Nucleus accumbens (tissue), 56 donors: ENCODE results near the gene RBP3.

ENCODE experiments used
- DNase-seq, 56 donors: peaks; one replicate each; lab custom pipeline; 2025; lab: John Stamatoyannopoulos, UW

RBP3 gene

GRCh38 chr10:47354165-47354564, 6.0 kb downstream of the RBP3 start:
- DNase-seq = no peak

- DNase-seq = no peak
Observed at GRCh38 chr10:47354900-47355299, 6.7 kb downstream of the RBP3 start.

- DNase-seq = no peak
Observed at GRCh38 chr10:47356708-47357107, 8.5 kb downstream of the RBP3 start.

GRCh38 chr10:47357131-47357582, 9.0 kb downstream of the RBP3 start:
- no peak for DNase-seq

- DNase-seq = no peak
Observed at GRCh38 chr10:47357911-47358310, 9.7 kb downstream of the RBP3 start.

- DNase-seq = no peak
Observed at GRCh38 chr10:47358457-47358856, 10.3 kb downstream of the RBP3 start.

GRCh38 chr10:47359101-47359500, 10.9 kb downstream of the RBP3 start:
- no peak for DNase-seq

GRCh38 chr10:47359626-47360418, 11.7 kb downstream of the RBP3 start:
- DNase-seq = peak in 2 of 56 donors; percentile 13 to 37

- DNase-seq = no peak
Observed at GRCh38 chr10:47360419-47361040, 12.4 kb downstream of the RBP3 start.

- DNase-seq = peak in 20 of 56 donors; percentile 12 to 71 (median 29)
Observed at GRCh38 chr10:47361293-47361692, 13.1 kb downstream of the RBP3 start.

GRCh38 chr10:47362199-47362598, 14.0 kb downstream of the RBP3 start:
- DNase-seq = no peak

GRCh38 chr10:47363781-47364180, 15.6 kb downstream of the RBP3 start:
- no peak for DNase-seq

GRCh38 chr10:47364366-47364765, 16.2 kb downstream of the RBP3 start:
- DNase-seq = no peak

GRCh38 chr10:47364911-47365310, 16.7 kb downstream of the RBP3 start:
- DNase-seq = no peak

GRCh38 chr10:47365431-47366180, 17.4 kb downstream of the RBP3 start:
- no peak for DNase-seq

GRCh38 chr10:47366181-47366631, 18.0 kb downstream of the RBP3 start:
- DNase-seq = no peak

GRCh38 chr10:47366731-47367460, 18.7 kb downstream of the RBP3 start:
- no peak for DNase-seq

- DNase-seq = no peak
Observed at GRCh38 chr10:47367646-47368045, 19.5 kb downstream of the RBP3 start.

- no peak for DNase-seq
Observed at GRCh38 chr10:47368431-47369180, 20.4 kb downstream of the RBP3 start.
